K562 (cell line): ENCODE results near the gene FAR2. TPM values are rescaled to one million over a fixed set of nuclear protein-coding genes. Genes with fewer than 3 reads are reported as not detected.

Experiments
- ATAC-seq: fragments of 200-7000 bp; cut with Tn5 transposase; 3 replicates; pipeline ENCODE4 v1.9.1; 2020; ENCODE audit warnings: moderate library complexity
- BruUV-seq: library from RNA; stranded (reverse); fragments of 400-500 nt; replicated peaks from 2 replicates; lab custom pipeline; 2021; lab: Mats Ljungman, UMichigan
- CTCF ChIA-PET: fragments of 300-600 bp; formaldehyde crosslinking; extraction: SDS; loops from one replicate; lab custom pipeline; 2021; ENCODE audit warnings: low intra/inter-chr PET ratio; lab: Yijun Ruan, JAX
- POLR2A ChIA-PET: fragments of 300-600, 350-650 bp; sonication (Branson Sonifier 250); formaldehyde crosslinking; extraction: SDS; loops from one replicate; lab custom pipeline; 2021; ENCODE audit warnings: antibody characterized with exemption, inconsistent platforms; lab: Yijun Ruan, JAX
- DNase-seq, 4 experiments: peaks; one replicate each; pipeline versions ENCODE4 v3.0.0 to v3.0.0-alpha.2; 2011 to 2018; ENCODE audit warnings: low spot score in 3 of 4, mixed read lengths in 3 of 4; ENCODE audit errors: extremely low read depth in 1 of 4
- FAIRE-seq: peaks from 2 replicates; lab custom pipeline; 2011; peaks lifted over from hg19 to GRCh38; lab: Jason Lieb, UNC
- H2AFZ ChIP-seq: 2 replicates; pipeline ENCODE4 v1.6.0; 2011; ENCODE audit warnings: low read depth, low read length, control low read depth, inconsistent platforms
- H3K27ac ChIP-seq: fragments of 200-600 bp; 3 replicates; pipeline ENCODE4 v1.8.0; 2011; ENCODE audit warnings: low read depth, mild to moderate bottlenecking, control low read depth, inconsistent platforms, low read length, moderate library complexity, mixed read lengths; ENCODE audit errors: extremely low read depth
- H3K27me3 ChIP-seq, 2 experiments: fragments of 300-600 bp in 1 of 2; 2 replicates in 1 of 2; 3 replicates in 1 of 2; pipeline versions ENCODE4 v1.6.0 to v1.8.0; 2011; ENCODE audit warnings: inconsistent platforms in 2 of 2, low read length in 2 of 2, mild to moderate bottlenecking in 1 of 2, mixed read lengths in 1 of 2, moderate library complexity in 1 of 2; ENCODE audit not compliant: control insufficient read depth in 2 of 2, insufficient read depth in 2 of 2
- H3K36me3 ChIP-seq: fragments of 300-600 bp; 3 replicates; pipeline ENCODE4 v1.8.0; 2011; ENCODE audit warnings: mild to moderate bottlenecking, low read length, inconsistent platforms; ENCODE audit not compliant: control insufficient read depth, insufficient read depth
- H3K4me1 ChIP-seq, 2 experiments: fragments of 200-600 bp in 1 of 2; replicated peaks in 1 of 2; 2 replicates in 1 of 2; 3 replicates in 1 of 2; pipeline versions ENCODE4 v1.5.1 to v1.8.0; 2011; ENCODE audit warnings: inconsistent platforms in 2 of 2, low read length in 2 of 2, mild to moderate bottlenecking in 1 of 2, mixed read lengths in 1 of 2, moderate library complexity in 1 of 2; ENCODE audit not compliant: control insufficient read depth in 2 of 2, insufficient read depth in 2 of 2
- H3K4me2 ChIP-seq: 2 replicates; pipeline ENCODE4 v1.6.1; 2011; ENCODE audit warnings: low read length, control low read depth, inconsistent platforms, mixed read lengths; ENCODE audit not compliant: insufficient read depth
- H3K4me3 ChIP-seq: fragments of 200-600 bp; sonication (generic), shearing (Covaris generic); 2 replicates; pipeline ENCODE4 v1.5.1; 2016; ENCODE audit warnings: control low read depth, inconsistent platforms
- H3K79me2 ChIP-seq: fragments of 200-600 bp; 3 replicates; pipeline ENCODE4 v1.8.0; 2011; ENCODE audit warnings: low read length, inconsistent platforms; ENCODE audit not compliant: control insufficient read depth, insufficient read depth
- H3K9ac ChIP-seq, 2 experiments: 2 replicates each; pipeline versions ENCODE4 v1.6.0 to v1.6.1; 2011; ENCODE audit warnings: low read depth in 2 of 2, low read length in 2 of 2, control low read depth in 1 of 2, inconsistent platforms in 1 of 2, mild to moderate bottlenecking in 1 of 2, mixed read lengths in 1 of 2; ENCODE audit not compliant: insufficient read depth in 1 of 2
- H3K9me1 ChIP-seq: one replicate; pipeline ENCODE4 v1.6.0; 2011; ENCODE audit warnings: inconsistent platforms, mild to moderate bottlenecking, low read length, moderate library complexity; ENCODE audit not compliant: control insufficient read depth, insufficient read depth
- H3K9me3 ChIP-seq: replicated peaks from 2 replicates; pipeline ENCODE4 v1.5.1; 2011; ENCODE audit warnings: low read depth, low read length, inconsistent platforms; ENCODE audit not compliant: control insufficient read depth, insufficient read depth
- H4K20me1 ChIP-seq: replicated peaks from 2 replicates; pipeline ENCODE4 v1.6.1; 2011; ENCODE audit warnings: low read length, inconsistent platforms, mixed read lengths; ENCODE audit not compliant: control insufficient read depth, insufficient read depth
- ARHGAP35 ChIP-seq: fragments of 450-650 bp; IDR thresholded peaks from 2 replicates; pipeline ENCODE4 v1.6.1; 2018; ENCODE audit not compliant: partially characterized antibody
- CBFA2T3 ChIP-seq: fragments of 450-650 bp; IDR thresholded peaks from 2 replicates; pipeline ENCODE4 v1.6.1; 2017
- CEBPB ChIP-seq: fragments of 450-650 bp; IDR thresholded peaks from 2 replicates; pipeline ENCODE4 v1.6.1; 2016; ENCODE audit warnings: missing genetic modification characterization, missing compliant biosample characterization
- DACH1 ChIP-seq: fragments of 450-650 bp; IDR thresholded peaks from 2 replicates; pipeline ENCODE4 v1.6.1; 2018; ENCODE audit not compliant: partially characterized antibody
- E2F1 ChIP-seq: sonication (generic); formaldehyde crosslinking; IDR thresholded peaks from 2 replicates; pipeline ENCODE4 v1.8.1; 2023; ENCODE audit warnings: mild to moderate bottlenecking, missing genetic modification reagents, moderate library complexity
- FOXJ3 ChIP-seq: sonication (generic); formaldehyde crosslinking; IDR thresholded peaks from 2 replicates; pipeline ENCODE4 v1.4.0; 2020; ENCODE audit warnings: mild to moderate bottlenecking, missing genetic modification reagents
- FOXK2 ChIP-seq, 2 experiments: fragments of 450-650 bp; IDR thresholded peaks in 1 of 2; conservative IDR thresholded peaks in 1 of 2; 2 replicates each; pipeline ENCODE4 v1.6.1; 2016; ENCODE audit warnings: low read depth in 2 of 2, mild to moderate bottlenecking in 1 of 2
- IRF2 ChIP-seq: sonication (generic); formaldehyde crosslinking; IDR thresholded peaks from 2 replicates; pipeline ENCODE4 v1.8.1; 2022; ENCODE audit warnings: mild to moderate bottlenecking, missing genetic modification reagents
- MAFF ChIP-seq: IDR thresholded peaks from 2 replicates; pipeline ENCODE4 v1.6.1; 2012; ENCODE audit warnings: low read length, improper control_type of control experiment
- NCOA1 ChIP-seq: fragments of 450-650 bp; IDR thresholded peaks from 2 replicates; pipeline ENCODE4 v1.6.1; 2016; ENCODE audit warnings: low read depth
- NFIX ChIP-seq: fragments of 250-450 bp; sonication (Bioruptor Pico); IDR thresholded peaks from 2 replicates; pipeline ENCODE4 v1.4.0; 2020; ENCODE audit warnings: low read depth, mild to moderate bottlenecking, moderate library complexity
- POLR2H ChIP-seq: IDR thresholded peaks from 2 replicates; pipeline ENCODE4 v1.6.1; 2016; ENCODE audit warnings: missing genetic modification characterization, low read depth, mild to moderate bottlenecking, control low read depth, missing compliant biosample characterization, moderate library complexity
- RFX1 ChIP-seq: fragments of 450-650 bp; IDR thresholded peaks from 2 replicates; pipeline ENCODE4 v1.6.1; 2016; ENCODE audit warnings: mild to moderate bottlenecking, moderate library complexity
- SRF ChIP-seq, 2 experiments: fragments of 250-450, 450-650 bp in 1 of 2; sonication (Bioruptor Pico) in 1 of 2; sonication (generic) in 1 of 2; formaldehyde crosslinking; IDR thresholded peaks; 2 replicates each; pipeline versions ENCODE4 v1.5.0 to v1.5.1; 2020 to 2022; ENCODE audit warnings: mild to moderate bottlenecking in 1 of 2, missing genetic modification reagents in 1 of 2
- TEAD1 ChIP-seq, 2 experiments: fragments of 450-650 bp in 1 of 2; sonication (generic) in 1 of 2; formaldehyde crosslinking; IDR thresholded peaks; 2 replicates each; pipeline versions ENCODE4 v1.4.0 to v1.8.0; 2020 to 2022; ENCODE audit warnings: mild to moderate bottlenecking in 2 of 2, missing genetic modification reagents in 1 of 2
- USF2 ChIP-seq: sonication (generic); formaldehyde crosslinking; IDR thresholded peaks from 2 replicates; pipeline ENCODE4 v1.5.0; 2020; ENCODE audit warnings: missing genetic modification reagents
- ZNF239 ChIP-seq: fragments of 250-450 bp; sonication (Bioruptor Pico); IDR thresholded peaks from 2 replicates; pipeline ENCODE4 v1.4.0; 2020; ENCODE audit warnings: mild to moderate bottlenecking
- ZNF764 ChIP-seq: fragments of 250-450 bp; sonication (Bioruptor Pico); IDR thresholded peaks from 2 replicates; pipeline ENCODE4 v1.4.0; 2020; ENCODE audit warnings: low read depth, mild to moderate bottlenecking, moderate library complexity
- WGBS: fragments of 100-300 bp; shearing (Covaris generic); methylation state at CpG from one replicate; pipeline ENCODE4 v1.1.6; 2016; ENCODE audit warnings: low coverage, mixed read lengths; ENCODE audit not compliant: insufficient coverage; ENCODE audit errors: missing lambda C conversion rate; 5-methylcytosine and 5-hydroxymethylcytosine counted together
- in situ Hi-C: fragments of 300-500 bp; cut with MboI; formaldehyde crosslinking; loops from 4 replicates; pipeline ENCODE4 v1.15.0; 2018; ENCODE audit warnings: inconsistent platforms, mixed read lengths
- intact Hi-C: fragments of 100-400 bp; cut with micrococcal nuclease; formaldehyde crosslinking; loops from 2 replicates; pipeline ENCODE4 v1.14.2; 2022
- polyA plus RNA-seq, 8 experiments: library from polyadenylated mRNA; depleted of rRNA in 4 of 8; stranded (reverse) in 5 of 8; unstranded in 3 of 8; fragments of >200 nt; fragmentation: Nextera tagmentation in 2 of 8; fragmentation: Illumina TruSeq in 1 of 8; extraction: Ambion mirVana in 2 of 8; extraction: Trizol in 1 of 8; gene quantifications; 2 replicates each; pipeline versions ENCODE4 v1.2.1 to v1.2.3, GENCODE V29; 2011 to 2014; ENCODE audit warnings: inconsistent platforms in 1 of 8, missing spikeins in 1 of 8
- total RNA-seq, 7 experiments: library from RNA; depleted of rRNA in 6 of 7; stranded (reverse); fragments of >200 nt in 6 of 7; fragmentation: Illumina TruSeq in 2 of 7; extraction: Trizol in 2 of 7; gene quantifications; 2 replicates each; pipeline versions ENCODE4 v1.2.1 to v1.2.3, GENCODE V29; 2011 to 2021; ENCODE audit warnings: low replicate concordance in 1 of 7
- TF ChIP-seq, protein P1 (sequence below): fragments of 450-650 bp; IDR thresholded peaks from 2 replicates; pipeline ENCODE4 v1.6.1; 2017; ENCODE audit warnings: antibody characterized with exemption, mild to moderate bottlenecking

The FAR2 gene
- total and polyA plus RNA-seq, 9 of the 15 experiments (the other 6 are each of a cell fraction or from before 2014, with no cell fraction given) = 5.0 to 13.4 (median 8.5) TPM

- Histone ChIP-seq H3K9me1 (no peaks in the 10 kb centered on the region), H3K9ac (no peak overlapping the region), H3K9me3 (no peaks in the 10 kb centered on the region), H3K4me2 (no peak overlapping the region), H3K4me3 (no peak overlapping the region), H2AFZ (no peak overlapping the region), H3K27ac (no peak overlapping the region), H3K4me1 (no peaks in the 10 kb centered on the region), H3K36me3 (no peaks in the 10 kb centered on the region), H3K27me3 (no peaks in the 10 kb centered on the region), H4K20me1 (no peaks in the 10 kb centered on the region), H3K79me2 (no peaks in the 10 kb centered on the region)
- TF ChIP-seq RFX1 (no peak), DACH1 (no peak), POLR2H (tag) (no peak), E2F1 (CRISPR knock-in tag) (no peak), MAFF (no peak), FOXJ3 (CRISPR knock-in tag) (no peak), SRF (CRISPR knock-in tag; IDR thresholded peaks at IDR 0.05) (no peak), CBFA2T3 (no peak), ZNF239 (no peak), CEBPB (tag) (no peak), NCOA1 (no peak), USF2 (no peak), ZNF764 (CRISPR knock-in tag) (no peak), NFIX (CRISPR knock-in tag) (no peak), FOXK2 (conservative IDR thresholded peaks at IDR 0.05 in 1 of 2, IDR thresholded peaks at IDR 0.05 in 1 of 2; ENCODE audit: low read depth in 2 of 2) (no peak), TEAD1 (CRISPR knock-in tag; IDR thresholded peaks at IDR 0.05) (no peak), ARHGAP35 (no peak), IRF2 (CRISPR knock-in tag) (no peak)
- TF ChIP-seq, protein P1, sequence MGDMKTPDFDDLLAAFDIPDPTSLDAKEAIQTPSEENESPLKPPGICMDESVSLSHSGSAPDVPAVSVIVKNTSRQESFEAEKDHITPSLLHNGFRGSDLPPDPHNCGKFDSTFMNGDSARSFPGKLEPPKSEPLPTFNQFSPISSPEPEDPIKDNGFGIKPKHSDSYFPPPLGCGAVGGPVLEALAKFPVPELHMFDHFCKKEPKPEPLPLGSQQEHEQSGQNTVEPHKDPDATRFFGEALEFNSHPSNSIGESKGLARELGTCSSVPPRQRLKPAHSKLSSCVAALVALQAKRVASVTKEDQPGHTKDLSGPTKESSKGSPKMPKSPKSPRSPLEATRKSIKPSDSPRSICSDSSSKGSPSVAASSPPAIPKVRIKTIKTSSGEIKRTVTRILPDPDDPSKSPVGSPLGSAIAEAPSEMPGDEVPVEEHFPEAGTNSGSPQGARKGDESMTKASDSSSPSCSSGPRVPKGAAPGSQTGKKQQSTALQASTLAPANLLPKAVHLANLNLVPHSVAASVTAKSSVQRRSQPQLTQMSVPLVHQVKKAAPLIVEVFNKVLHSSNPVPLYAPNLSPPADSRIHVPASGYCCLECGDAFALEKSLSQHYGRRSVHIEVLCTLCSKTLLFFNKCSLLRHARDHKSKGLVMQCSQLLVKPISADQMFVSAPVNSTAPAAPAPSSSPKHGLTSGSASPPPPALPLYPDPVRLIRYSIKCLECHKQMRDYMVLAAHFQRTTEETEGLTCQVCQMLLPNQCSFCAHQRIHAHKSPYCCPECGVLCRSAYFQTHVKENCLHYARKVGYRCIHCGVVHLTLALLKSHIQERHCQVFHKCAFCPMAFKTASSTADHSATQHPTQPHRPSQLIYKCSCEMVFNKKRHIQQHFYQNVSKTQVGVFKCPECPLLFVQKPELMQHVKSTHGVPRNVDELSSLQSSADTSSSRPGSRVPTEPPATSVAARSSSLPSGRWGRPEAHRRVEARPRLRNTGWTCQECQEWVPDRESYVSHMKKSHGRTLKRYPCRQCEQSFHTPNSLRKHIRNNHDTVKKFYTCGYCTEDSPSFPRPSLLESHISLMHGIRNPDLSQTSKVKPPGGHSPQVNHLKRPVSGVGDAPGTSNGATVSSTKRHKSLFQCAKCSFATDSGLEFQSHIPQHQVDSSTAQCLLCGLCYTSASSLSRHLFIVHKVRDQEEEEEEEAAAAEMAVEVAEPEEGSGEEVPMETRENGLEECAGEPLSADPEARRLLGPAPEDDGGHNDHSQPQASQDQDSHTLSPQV = no peak
- ChIA-PET CTCF (no interaction called here), POLR2A (no interaction called here)
- in situ Hi-C loops = no loop called here
- ATAC-seq = no peak
- no peak for FAIRE-seq
- BruUV-seq = no TSS peak
- 18% methylated on average over 4 of the region's 4 CpGs for WGBS
- intact Hi-C loops = no loop called here
- no peak for DNase-seq
Observed at GRCh38 chr12:29224572-29224971, 75.5 kb downstream of the FAR2 start.
